HEK293 (cell line): ENCODE measurements around the gene MDFI.

Experiments
- CTCF ChIA-PET: fragments of 350-600 bp; formaldehyde crosslinking; extraction: SDS; loops from one replicate; lab custom pipeline; 2021; ENCODE audit warnings: antibody characterized with exemption; lab: Yijun Ruan, JAX
- POLR2A ChIA-PET: fragments of 300-600 bp; formaldehyde crosslinking; extraction: SDS; loops from one replicate; lab custom pipeline; 2020; ENCODE audit warnings: antibody characterized with exemption, inconsistent platforms; lab: Yijun Ruan, JAX
- H3K27ac ChIP-seq: fragments of 200-500 bp; sonication (Bioruptor generic); 2 replicates; pipeline ENCODE4 v1.5.1; 2014; ENCODE audit warnings: low read depth, low read length, control low read depth, inconsistent platforms; ENCODE audit errors: extremely low read depth
- H3K36me3 ChIP-seq, 2 experiments: fragments of 200-500 bp in 1 of 2; sonication (Bioruptor generic) in 1 of 2; 1 replicate in 1 of 2; 2 replicates in 1 of 2; pipeline ENCODE4 v1.5.1; 2014 to 2017; ENCODE audit warnings: inconsistent platforms in 2 of 2, low read length in 2 of 2; ENCODE audit not compliant: control insufficient read depth in 2 of 2, insufficient read depth in 1 of 2
- H3K4me1 ChIP-seq: fragments of 200-500 bp; sonication (Bioruptor generic); 2 replicates; pipeline ENCODE4 v1.5.1; 2014; ENCODE audit warnings: mild to moderate bottlenecking, low read length, inconsistent platforms; ENCODE audit not compliant: control insufficient read depth, insufficient read depth
- H3K4me3 ChIP-seq: 2 replicates; pipeline ENCODE4 v1.5.1; 2011; ENCODE audit warnings: low read depth, mild to moderate bottlenecking, control low read depth, low read length, moderate library complexity
- H3K9me3 ChIP-seq: fragments of 200-500 bp; sonication (Bioruptor generic); 2 replicates; pipeline ENCODE4 v1.5.1; 2014; ENCODE audit warnings: low read depth, low read length, inconsistent platforms; ENCODE audit not compliant: control insufficient read depth, insufficient read depth
- EGR2 ChIP-seq: fragments of 450-650 bp; formaldehyde crosslinking; IDR thresholded peaks from 2 replicates; pipeline ENCODE4 v1.5.1; 2016; ENCODE audit warnings: low read depth, missing biosample characterization, missing genetic modification characterization
- IKZF3 ChIP-seq: fragments of 450-650 bp; IDR thresholded peaks from 2 replicates; pipeline ENCODE4 v1.5.0; 2018; ENCODE audit warnings: missing biosample characterization, mild to moderate bottlenecking, missing genetic modification characterization, moderate library complexity
- SETDB1 ChIP-seq: IDR thresholded peaks from one replicate; pipeline ENCODE4 v1.6.1; 2017; ENCODE audit warnings: mild to moderate bottlenecking, low read length, moderate library complexity, mixed read lengths; ENCODE audit not compliant: insufficient read length
- ZBTB21 ChIP-seq: fragments of 450-650 bp; formaldehyde crosslinking; IDR thresholded peaks from 2 replicates; pipeline ENCODE4 v1.5.1; 2017; ENCODE audit warnings: missing biosample characterization, missing genetic modification characterization
- ZBTB8A ChIP-seq: fragments of 450-650 bp; formaldehyde crosslinking; IDR thresholded peaks from 2 replicates; pipeline ENCODE4 v1.5.1; 2016; ENCODE audit warnings: missing biosample characterization, missing genetic modification characterization
- ZFHX2 ChIP-seq: fragments of 450-650 bp; formaldehyde crosslinking; conservative IDR thresholded peaks from 2 replicates; pipeline ENCODE4 v1.5.1; 2016; ENCODE audit warnings: missing biosample characterization, missing genetic modification characterization
- ZFP3 ChIP-seq: fragments of 450-650 bp; formaldehyde crosslinking; IDR thresholded peaks from 2 replicates; pipeline ENCODE4 v1.5.1; 2016; ENCODE audit warnings: low read depth, missing biosample characterization, missing genetic modification characterization
- ZIC2 ChIP-seq: fragments of 450-650 bp; formaldehyde crosslinking; IDR thresholded peaks from 2 replicates; pipeline ENCODE4 v1.5.1; 2016; ENCODE audit warnings: missing biosample characterization, missing genetic modification characterization
- ZNF132 ChIP-seq: fragments of 450-650 bp; formaldehyde crosslinking; IDR thresholded peaks from 2 replicates; pipeline ENCODE4 v1.5.1; 2017; ENCODE audit warnings: missing biosample characterization, missing genetic modification characterization, borderline replicate concordance
- ZNF140 ChIP-seq: fragments of 450-650 bp; formaldehyde crosslinking; IDR thresholded peaks from 2 replicates; pipeline ENCODE4 v1.5.1; 2016; ENCODE audit warnings: missing biosample characterization, missing genetic modification characterization
- ZNF174 ChIP-seq: fragments of 450-650 bp; formaldehyde crosslinking; IDR thresholded peaks from 2 replicates; pipeline ENCODE4 v1.5.0; 2017; ENCODE audit warnings: missing biosample characterization, mild to moderate bottlenecking, missing genetic modification characterization
- ZNF19 ChIP-seq: fragments of 450-650 bp; formaldehyde crosslinking; IDR thresholded peaks from 2 replicates; pipeline ENCODE4; 2016; ENCODE audit warnings: missing biosample characterization, missing genetic modification characterization, low read depth
- ZNF211 ChIP-seq: fragments of 450-650 bp; formaldehyde crosslinking; IDR thresholded peaks from 2 replicates; pipeline ENCODE4 v1.5.1; 2016; ENCODE audit warnings: low read depth, missing biosample characterization, missing genetic modification characterization
- ZNF214 ChIP-seq: fragments of 450-650 bp; formaldehyde crosslinking; IDR thresholded peaks from 2 replicates; pipeline ENCODE4 v1.5.1; 2017; ENCODE audit warnings: missing biosample characterization, mild to moderate bottlenecking, missing genetic modification characterization, borderline replicate concordance
- ZNF292 ChIP-seq: fragments of 450-650 bp; formaldehyde crosslinking; IDR thresholded peaks from 2 replicates; pipeline ENCODE4 v1.5.1; 2016; ENCODE audit warnings: low read depth, missing biosample characterization, missing genetic modification characterization, borderline replicate concordance
- ZNF37A ChIP-seq: fragments of 450-650 bp; IDR thresholded peaks from 2 replicates; pipeline ENCODE4 v1.5.1; 2018; ENCODE audit warnings: missing biosample characterization, missing genetic modification characterization
- ZNF391 ChIP-seq: fragments of 450-650 bp; formaldehyde crosslinking; IDR thresholded peaks from 2 replicates; pipeline ENCODE4 v1.5.1; 2016; ENCODE audit warnings: low read depth, missing biosample characterization, missing genetic modification characterization, borderline replicate concordance
- ZNF394 ChIP-seq: fragments of 450-650 bp; formaldehyde crosslinking; IDR thresholded peaks from 2 replicates; pipeline ENCODE4 v1.5.1; 2016; ENCODE audit warnings: missing biosample characterization, missing genetic modification characterization, mild to moderate bottlenecking, moderate library complexity, borderline replicate concordance
- ZNF501 ChIP-seq: fragments of 450-650 bp; formaldehyde crosslinking; IDR thresholded peaks from 2 replicates; pipeline ENCODE4 v1.5.1; 2016; ENCODE audit warnings: missing biosample characterization, missing genetic modification characterization
- ZNF518A ChIP-seq: fragments of 450-650 bp; formaldehyde crosslinking; conservative IDR thresholded peaks from 2 replicates; pipeline ENCODE4 v1.5.1; 2016; ENCODE audit warnings: low read depth, missing biosample characterization, missing genetic modification characterization
- ZNF623 ChIP-seq: fragments of 450-650 bp; formaldehyde crosslinking; IDR thresholded peaks from 2 replicates; pipeline ENCODE4 v1.5.1; 2016; ENCODE audit warnings: missing biosample characterization, missing genetic modification characterization
- ZNF629 ChIP-seq: fragments of 450-650 bp; formaldehyde crosslinking; IDR thresholded peaks from 2 replicates; pipeline ENCODE4 v1.5.1; 2017; ENCODE audit warnings: missing biosample characterization, missing genetic modification characterization
- ZNF791 ChIP-seq: fragments of 450-650 bp; formaldehyde crosslinking; IDR thresholded peaks from 2 replicates; pipeline ENCODE4 v1.5.1; 2016; ENCODE audit warnings: missing biosample characterization, missing genetic modification characterization
- ZNF792 ChIP-seq: fragments of 450-650 bp; formaldehyde crosslinking; IDR thresholded peaks from 2 replicates; pipeline ENCODE4 v1.5.1; 2016; ENCODE audit warnings: missing biosample characterization, missing genetic modification characterization
- ZNF830 ChIP-seq: fragments of 450-650 bp; IDR thresholded peaks from 2 replicates; pipeline ENCODE4 v1.5.0; 2018; ENCODE audit warnings: missing biosample characterization, missing genetic modification characterization, low read depth, mild to moderate bottlenecking, moderate library complexity
- ZXDB ChIP-seq: fragments of 450-650 bp; formaldehyde crosslinking; IDR thresholded peaks from 2 replicates; pipeline ENCODE4 v1.5.1; 2016; ENCODE audit warnings: missing biosample characterization, missing genetic modification characterization
- TF ChIP-seq, protein P1 (sequence below): fragments of 450-650 bp; formaldehyde crosslinking; IDR thresholded peaks from 2 replicates; pipeline ENCODE4 v1.5.1; 2016; ENCODE audit warnings: missing biosample characterization, missing genetic modification characterization, borderline replicate concordance

MDFI gene

GRCh38 chr6:41619193-41619592, 19.1 kb upstream of the MDFI start (continued):
- TF ChIP-seq ZBTB21 (tag by site-specific recombination) (0 out of 2 replicates have a peak, but pooled peaks have one; percentile 25), ZNF623 (tag by site-specific recombination) (peak; percentile 73), ZNF518A (tag by site-specific recombination) (peak; percentile 86), ZNF19 (tag by site-specific recombination) (0 out of 2 replicates have a peak, but pooled peaks have one; percentile 47), ZNF394 (tag by site-specific recombination) (peak; percentile 95), ZXDB (tag by site-specific recombination) (peak; percentile 37; the same call in 1 of the 2 replicates), ZBTB8A (tag by site-specific recombination) (peak; percentile 58), ZNF629 (peak; percentile 41; the same call in 1 of the 2 replicates), ZNF791 (peak; percentile 13; the same call in 1 of the 2 replicates)

- POLR2A ChIA-PET: no interaction called here
- no peak overlapping the region for H3K27ac ChIP-seq
- CTCF ChIA-PET: interaction anchor here (0.9 to 6.6 kb wide), 2 partner anchors 19 to 288 kb away, joined by 3 to 33 read pairs; no protein-coding TSS in a partner anchor
- TF ChIP-seq ZNF501 (tag by site-specific recombination): no peak
- TF ChIP-seq, protein P1, sequence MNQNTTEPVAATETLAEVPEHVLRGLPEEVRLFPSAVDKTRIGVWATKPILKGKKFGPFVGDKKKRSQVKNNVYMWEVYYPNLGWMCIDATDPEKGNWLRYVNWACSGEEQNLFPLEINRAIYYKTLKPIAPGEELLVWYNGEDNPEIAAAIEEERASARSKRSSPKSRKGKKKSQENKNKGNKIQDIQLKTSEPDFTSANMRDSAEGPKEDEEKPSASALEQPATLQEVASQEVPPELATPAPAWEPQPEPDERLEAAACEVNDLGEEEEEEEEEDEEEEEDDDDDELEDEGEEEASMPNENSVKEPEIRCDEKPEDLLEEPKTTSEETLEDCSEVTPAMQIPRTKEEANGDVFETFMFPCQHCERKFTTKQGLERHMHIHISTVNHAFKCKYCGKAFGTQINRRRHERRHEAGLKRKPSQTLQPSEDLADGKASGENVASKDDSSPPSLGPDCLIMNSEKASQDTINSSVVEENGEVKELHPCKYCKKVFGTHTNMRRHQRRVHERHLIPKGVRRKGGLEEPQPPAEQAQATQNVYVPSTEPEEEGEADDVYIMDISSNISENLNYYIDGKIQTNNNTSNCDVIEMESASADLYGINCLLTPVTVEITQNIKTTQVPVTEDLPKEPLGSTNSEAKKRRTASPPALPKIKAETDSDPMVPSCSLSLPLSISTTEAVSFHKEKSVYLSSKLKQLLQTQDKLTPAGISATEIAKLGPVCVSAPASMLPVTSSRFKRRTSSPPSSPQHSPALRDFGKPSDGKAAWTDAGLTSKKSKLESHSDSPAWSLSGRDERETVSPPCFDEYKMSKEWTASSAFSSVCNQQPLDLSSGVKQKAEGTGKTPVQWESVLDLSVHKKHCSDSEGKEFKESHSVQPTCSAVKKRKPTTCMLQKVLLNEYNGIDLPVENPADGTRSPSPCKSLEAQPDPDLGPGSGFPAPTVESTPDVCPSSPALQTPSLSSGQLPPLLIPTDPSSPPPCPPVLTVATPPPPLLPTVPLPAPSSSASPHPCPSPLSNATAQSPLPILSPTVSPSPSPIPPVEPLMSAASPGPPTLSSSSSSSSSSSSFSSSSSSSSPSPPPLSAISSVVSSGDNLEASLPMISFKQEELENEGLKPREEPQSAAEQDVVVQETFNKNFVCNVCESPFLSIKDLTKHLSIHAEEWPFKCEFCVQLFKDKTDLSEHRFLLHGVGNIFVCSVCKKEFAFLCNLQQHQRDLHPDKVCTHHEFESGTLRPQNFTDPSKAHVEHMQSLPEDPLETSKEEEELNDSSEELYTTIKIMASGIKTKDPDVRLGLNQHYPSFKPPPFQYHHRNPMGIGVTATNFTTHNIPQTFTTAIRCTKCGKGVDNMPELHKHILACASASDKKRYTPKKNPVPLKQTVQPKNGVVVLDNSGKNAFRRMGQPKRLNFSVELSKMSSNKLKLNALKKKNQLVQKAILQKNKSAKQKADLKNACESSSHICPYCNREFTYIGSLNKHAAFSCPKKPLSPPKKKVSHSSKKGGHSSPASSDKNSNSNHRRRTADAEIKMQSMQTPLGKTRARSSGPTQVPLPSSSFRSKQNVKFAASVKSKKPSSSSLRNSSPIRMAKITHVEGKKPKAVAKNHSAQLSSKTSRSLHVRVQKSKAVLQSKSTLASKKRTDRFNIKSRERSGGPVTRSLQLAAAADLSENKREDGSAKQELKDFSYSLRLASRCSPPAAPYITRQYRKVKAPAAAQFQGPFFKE (tag by site-specific recombination): no peak
- no peak for TF ChIP-seq ZNF174 (tag by site-specific recombination)
- TF ChIP-seq ZIC2 (tag by site-specific recombination): no peak
- no peak for TF ChIP-seq ZNF132 (tag by site-specific recombination)
- no peak for TF ChIP-seq IKZF3 (tag by site-specific recombination)
- TF ChIP-seq ZFHX2 (tag by site-specific recombination): no peak
- no peak for TF ChIP-seq ZNF292 (tag by site-specific recombination)
- TF ChIP-seq ZNF37A (tag by site-specific recombination): no peak
- TF ChIP-seq ZNF792 (tag by site-specific recombination): no peak
- no peak for TF ChIP-seq ZNF214 (tag by site-specific recombination)
- TF ChIP-seq EGR2: no peak
- TF ChIP-seq SETDB1: peak; percentile 80
- TF ChIP-seq ZNF211 (tag by site-specific recombination): no peak
- TF ChIP-seq ZNF830 (tag by site-specific recombination): no peak
- no peak for TF ChIP-seq ZNF391 (tag by site-specific recombination)
- TF ChIP-seq ZFP3 (tag by site-specific recombination): no peak
- TF ChIP-seq ZNF140 (tag by site-specific recombination): no peak
Observed at GRCh38 chr6:41621367-41621766, 16.9 kb upstream of the MDFI start.

More at GRCh38 chr6:41621367-41621766, 16.9 kb upstream of the MDFI start:
- Histone ChIP-seq H3K9me3 (no peaks in the 10 kb centered on the region), H3K4me1 (no peaks in the 10 kb centered on the region; the same call in 1 of the 2 replicates), H3K36me3 (no peaks in the 10 kb centered on the region), H3K4me3 (no peak overlapping the region)
